SKM-1 (cell line): ENCODE results near the gene SPTLC1.
"Not testable (repeated sequence)": the region's sequence is repeated elsewhere in the genome, so short reads cannot be mapped to it uniquely, and the experiment has no call there.

ENCODE experiments used
- DNase-seq: peaks from one replicate; lab custom pipeline; 2025; ENCODE audit not compliant: unreplicated experiment; lab: John Stamatoyannopoulos, UW

Gene SPTLC1

GRCh38 chr9:92036411-92036746 lies 78.8 kb downstream of the SPTLC1 start:
- no peak for DNase-seq

GRCh38 chr9:92035687-92036410 lies 79.4 kb downstream of the SPTLC1 start:
- no peak for DNase-seq

GRCh38 chr9:92035146-92035545 lies 80.1 kb downstream of the SPTLC1 start:
- DNase-seq, result no peak

- no peak for DNase-seq
These were observed 81.2 kb downstream of the SPTLC1 start for GRCh38 chr9:92033991-92034390.

- DNase-seq, result no peak
These were observed 81.9 kb downstream of the SPTLC1 start for GRCh38 chr9:92033307-92033706.

GRCh38 chr9:92032891-92033290 lies 82.3 kb downstream of the SPTLC1 start:
- no peak for DNase-seq

- DNase-seq, result no peak
These were observed 84.8 kb downstream of the SPTLC1 start for GRCh38 chr9:92030367-92030766.

- no peak for DNase-seq
These were observed 85.7 kb downstream of the SPTLC1 start for GRCh38 chr9:92029553-92029952.

GRCh38 chr9:92026206-92027002 lies 88.8 kb downstream of the SPTLC1 start:
- DNase-seq, result no peak

GRCh38 chr9:92021785-92022541 lies 93.2 kb downstream of the SPTLC1 start:
- not testable (repeated sequence) for DNase-seq

GRCh38 chr9:92019658-92020057 lies 95.6 kb downstream of the SPTLC1 start:
- no peak for DNase-seq

- peak; percentile 10 for DNase-seq
These were observed 104.3 kb downstream of the SPTLC1 start for GRCh38 chr9:92010705-92011536.

- DNase-seq, result not testable (repeated sequence)
These were observed 105.0 kb downstream of the SPTLC1 start for GRCh38 chr9:92010253-92010652.

GRCh38 chr9:92008041-92008440 lies 107.2 kb downstream of the SPTLC1 start:
- no peak for DNase-seq

GRCh38 chr9:92004045-92004392 lies 111.2 kb downstream of the SPTLC1 start:
- no peak for DNase-seq

- DNase-seq, result no peak
These were observed 111.7 kb downstream of the SPTLC1 start for GRCh38 chr9:92003308-92004044.

- DNase-seq, result not testable (repeated sequence)
These were observed 113.3 kb downstream of the SPTLC1 start for GRCh38 chr9:92001948-92002347.

GRCh38 chr9:92001244-92001643 lies 114.0 kb downstream of the SPTLC1 start:
- no peak for DNase-seq

GRCh38 chr9:91995000-91995655 lies 120.1 kb downstream of the SPTLC1 start:
- no peak for DNase-seq

GRCh38 chr9:91994422-91994821 lies 120.8 kb downstream of the SPTLC1 start:
- no peak for DNase-seq
